Measurements from ENCODE around the gene DMRT1. TPM values are rescaled to one million over a fixed set of nuclear protein-coding genes. Genes with fewer than 3 reads are reported as not detected.

The DMRT1 gene
- total and polyA plus RNA-seq, 9 of the 15 experiments (the other 6 are each of a cell fraction or from before 2014, with no cell fraction given), result not detected

- POLR2A ChIA-PET, result no interaction called here
- ATAC-seq, result no peak
- no peaks in the 10 kb centered on the region for H4K20me1 ChIP-seq (replicated peaks; ENCODE audit: control insufficient read depth, insufficient read depth, low read length)
- BruUV-seq (replicated peaks), result no TSS peak
- H3K4me2 ChIP-seq (ENCODE audit: insufficient read depth, low read length), result no peak overlapping the region
- H3K27me3 ChIP-seq (ENCODE audit: control insufficient read depth in 2 of 2, insufficient read depth in 2 of 2, low read length in 2 of 2), result peaks cover 0 to 33% of the 10 kb centered on the region in 2 experiments; a peak in 4 of 5 replicates
- no peak for FAIRE-seq
- no peaks in the 10 kb centered on the region for H3K36me3 ChIP-seq (ENCODE audit: control insufficient read depth, insufficient read depth, low read length)
- CTCF ChIA-PET (ENCODE audit: low intra/inter-chr PET ratio), result no interaction called here
- H3K79me2 ChIP-seq (ENCODE audit: control insufficient read depth, insufficient read depth, low read length), result no peaks in the 10 kb centered on the region
- H3K4me3 ChIP-seq, result no peak overlapping the region
- no peak overlapping the region for H3K9ac ChIP-seq (ENCODE audit: insufficient read depth in 1 of 2, low read depth in 2 of 2, low read length in 2 of 2)
- no peak overlapping the region for H2AFZ ChIP-seq (ENCODE audit: low read depth, low read length)
- no peaks in the 10 kb centered on the region for H3K9me3 ChIP-seq (replicated peaks; ENCODE audit: control insufficient read depth, insufficient read depth, low read depth, low read length)
- TF ChIP-seq, protein P1, sequence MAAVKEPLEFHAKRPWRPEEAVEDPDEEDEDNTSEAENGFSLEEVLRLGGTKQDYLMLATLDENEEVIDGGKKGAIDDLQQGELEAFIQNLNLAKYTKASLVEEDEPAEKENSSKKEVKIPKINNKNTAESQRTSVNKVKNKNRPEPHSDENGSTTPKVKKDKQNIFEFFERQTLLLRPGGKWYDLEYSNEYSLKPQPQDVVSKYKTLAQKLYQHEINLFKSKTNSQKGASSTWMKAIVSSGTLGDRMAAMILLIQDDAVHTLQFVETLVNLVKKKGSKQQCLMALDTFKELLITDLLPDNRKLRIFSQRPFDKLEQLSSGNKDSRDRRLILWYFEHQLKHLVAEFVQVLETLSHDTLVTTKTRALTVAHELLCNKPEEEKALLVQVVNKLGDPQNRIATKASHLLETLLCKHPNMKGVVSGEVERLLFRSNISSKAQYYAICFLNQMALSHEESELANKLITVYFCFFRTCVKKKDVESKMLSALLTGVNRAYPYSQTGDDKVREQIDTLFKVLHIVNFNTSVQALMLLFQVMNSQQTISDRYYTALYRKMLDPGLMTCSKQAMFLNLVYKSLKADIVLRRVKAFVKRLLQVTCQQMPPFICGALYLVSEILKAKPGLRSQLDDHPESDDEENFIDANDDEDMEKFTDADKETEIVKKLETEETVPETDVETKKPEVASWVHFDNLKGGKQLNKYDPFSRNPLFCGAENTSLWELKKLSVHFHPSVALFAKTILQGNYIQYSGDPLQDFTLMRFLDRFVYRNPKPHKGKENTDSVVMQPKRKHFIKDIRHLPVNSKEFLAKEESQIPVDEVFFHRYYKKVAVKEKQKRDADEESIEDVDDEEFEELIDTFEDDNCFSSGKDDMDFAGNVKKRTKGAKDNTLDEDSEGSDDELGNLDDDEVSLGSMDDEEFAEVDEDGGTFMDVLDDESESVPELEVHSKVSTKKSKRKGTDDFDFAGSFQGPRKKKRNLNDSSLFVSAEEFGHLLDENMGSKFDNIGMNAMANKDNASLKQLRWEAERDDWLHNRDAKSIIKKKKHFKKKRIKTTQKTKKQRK (IDR thresholded peaks at IDR 0.05; ENCODE audit: borderline replicate concordance, low read depth, low read length), result no peak
- no peak for TF ChIP-seq ZNF24 (IDR thresholded peaks at IDR 0.05)
- no peak for TF ChIP-seq SRSF7 (optimal IDR thresholded peaks at IDR 0.05; ENCODE audit: low read depth, low read length)
- no peak for TF ChIP-seq ZNF57 (CRISPR knock-in tag; IDR thresholded peaks at IDR 0.05)
- no peak for TF ChIP-seq MECOM (CRISPR knock-in tag; IDR thresholded peaks at IDR 0.05)
- TF ChIP-seq ZKSCAN1 (IDR thresholded peaks at IDR 0.05; ENCODE audit: low read depth, low read length), result no peak
- no peak for TF ChIP-seq BRF2 (IDR thresholded peaks at IDR 0.05; ENCODE audit: borderline replicate concordance, insufficient read depth, insufficient read length)
- no peak for TF ChIP-seq OTX1 (CRISPR knock-in tag; IDR thresholded peaks at IDR 0.05)
- TF ChIP-seq SREBF1 (IDR thresholded peaks at IDR 0.05; ENCODE audit: borderline replicate concordance, low read depth, low read length), result no peak
- TF ChIP-seq CBX1 (IDR thresholded peaks at IDR 0.05; ENCODE audit: low read depth), result no peak
- no peak for TF ChIP-seq RB1 (IDR thresholded peaks at IDR 0.05; ENCODE audit: low read depth)
- TF ChIP-seq ARID3A (IDR thresholded peaks at IDR 0.05; ENCODE audit: borderline replicate concordance, low read depth, low read length), result no peak
- no peak for TF ChIP-seq FOXA3 (CRISPR knock-in tag; conservative IDR thresholded peaks at IDR 0.05 in 1 of 2, IDR thresholded peaks at IDR 0.05 in 1 of 2)
- no peak for TF ChIP-seq TRIM24 (IDR thresholded peaks at IDR 0.05)
- no peak for TF ChIP-seq ZNF583 (CRISPR knock-in tag; IDR thresholded peaks at IDR 0.05)
- H3K9me1 ChIP-seq (ENCODE audit: control insufficient read depth, insufficient read depth, low read length), result no peaks in the 10 kb centered on the region
- intact Hi-C loops (cut with micrococcal nuclease) (no loop called here), in situ Hi-C loops (cut with MboI) (no loop called here)
- H3K4me1 ChIP-seq (replicated peaks in 1 of 2; ENCODE audit: control insufficient read depth in 2 of 2, insufficient read depth in 2 of 2, low read length in 2 of 2), result no peaks in the 10 kb centered on the region
- DNase-seq (ENCODE audit: extremely low read depth in 1 of 4, low spot score in 3 of 4), result no peak
- WGBS (ENCODE audit: insufficient coverage, low coverage, missing lambda C conversion rate), result 36% methylated on average over 30 of the region's 61 CpGs
- H3K27ac ChIP-seq (ENCODE audit: extremely low read depth, low read depth, low read length), result no peak overlapping the region
These were observed 1.3 kb downstream of the DMRT1 start for GRCh38 chr9:842635-843426.

Data from K562 (cell line).